ENCODE results near the gene ERC2. TPM values are rescaled to one million over a fixed set of nuclear protein-coding genes. Genes with fewer than 3 reads are reported as not detected.

The ERC2 gene
- total RNA-seq, 1 experiment from 2014 or later = 0.47 TPM

DNA sequence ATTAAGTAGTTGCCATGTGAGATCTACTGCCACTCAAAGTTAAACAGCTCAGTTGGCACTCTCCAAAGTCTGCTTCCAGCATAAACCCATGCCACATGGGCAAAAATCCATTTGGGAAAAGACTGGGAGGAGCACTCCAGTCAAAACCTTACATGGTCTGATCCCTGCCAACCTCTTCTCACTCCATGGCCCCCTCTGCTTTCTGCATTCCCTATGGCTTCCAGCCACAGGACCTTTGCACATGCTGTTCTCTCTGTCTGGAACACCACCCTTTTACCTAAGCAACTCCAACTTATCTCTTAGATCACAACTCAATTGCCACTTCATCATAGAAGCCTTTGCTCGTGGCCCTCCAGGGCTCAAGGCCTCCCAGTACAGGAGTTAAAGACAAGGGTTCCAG, 910.7 kb downstream of the ERC2 start:
- no peak for DNase-seq (ENCODE audit: extremely low read depth, low read depth)

DNA sequence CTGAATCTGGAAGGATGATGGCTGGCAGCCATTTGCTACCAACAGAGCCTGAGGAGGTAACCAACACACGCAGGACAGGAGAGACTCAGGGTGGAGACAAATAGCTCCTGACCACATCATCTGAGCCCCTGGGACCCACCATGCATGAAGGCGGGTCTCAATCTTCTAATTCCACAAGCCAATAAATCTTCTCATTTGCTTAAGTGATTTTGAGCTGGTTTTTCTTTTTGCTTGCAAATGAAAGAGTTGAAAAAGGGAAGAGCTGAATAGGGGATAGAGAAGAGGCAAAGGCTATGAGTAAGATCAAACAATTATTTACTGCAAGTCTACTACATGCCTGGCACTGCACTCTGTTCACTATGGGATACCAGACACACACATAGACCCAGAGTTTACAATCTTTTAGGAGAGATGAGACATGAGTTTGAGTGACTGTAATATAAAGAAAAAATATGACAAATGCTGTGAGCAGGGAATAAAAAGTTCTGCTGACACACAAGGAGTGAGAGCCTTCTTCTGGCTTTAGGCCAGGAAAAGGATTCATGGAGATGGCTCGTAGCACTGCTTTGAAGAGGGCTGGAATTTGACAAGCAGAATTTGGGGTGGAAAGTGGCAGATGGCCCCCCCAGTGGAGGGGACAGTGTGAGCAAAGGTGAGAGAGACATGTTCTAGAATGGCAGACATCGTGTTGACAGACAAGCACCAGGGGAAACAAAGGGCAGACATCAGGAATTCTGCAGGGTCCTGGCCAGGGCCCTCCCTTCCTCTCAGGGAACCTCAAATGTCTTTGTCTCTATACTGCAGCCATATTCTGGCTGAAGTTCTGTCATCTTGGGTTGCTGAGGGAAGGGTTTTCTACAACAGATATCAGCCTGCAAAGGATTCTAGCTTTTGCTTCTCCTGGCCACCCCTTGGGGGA, 911.4 kb downstream of the ERC2 start:
- no peak for DNase-seq (ENCODE audit: extremely low read depth, low read depth)

DNA sequence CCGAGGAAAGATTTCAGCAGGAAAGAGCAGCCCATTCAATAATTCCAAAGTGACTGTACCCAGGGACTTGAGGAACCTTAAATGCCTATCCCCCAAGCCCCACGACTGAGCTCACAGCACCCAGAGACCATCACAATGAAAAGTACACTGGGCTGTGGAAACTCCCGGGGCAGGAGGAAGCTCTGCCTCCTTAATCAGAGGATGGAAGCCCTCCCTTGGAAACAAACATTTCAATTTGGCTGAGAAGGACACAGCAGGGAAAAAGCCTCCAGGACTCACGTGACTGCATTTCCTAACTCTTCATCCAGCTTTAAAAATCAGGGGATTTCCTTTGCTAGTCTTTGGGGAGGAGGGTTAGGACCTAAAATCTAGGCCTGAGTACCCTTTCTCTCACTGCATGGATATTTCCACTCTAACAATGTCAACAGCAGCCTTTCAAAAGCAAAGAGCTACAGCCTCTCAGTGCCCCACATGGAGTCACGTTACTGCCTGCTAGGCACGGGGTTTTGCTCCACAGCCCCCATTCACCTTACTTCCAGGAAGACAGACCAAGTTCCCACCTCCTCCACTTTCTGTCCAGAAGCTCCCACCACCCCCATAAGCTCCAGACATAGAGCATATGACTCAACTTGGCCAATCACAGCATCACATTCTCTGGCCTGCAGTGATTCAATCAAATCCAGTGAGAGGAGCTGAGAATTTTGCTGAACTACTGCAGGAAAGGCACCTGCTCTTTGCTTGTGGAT, 912.2 kb downstream of the ERC2 start:
- DNase-seq (ENCODE audit: extremely low read depth, low read depth) = no peak

DNA sequence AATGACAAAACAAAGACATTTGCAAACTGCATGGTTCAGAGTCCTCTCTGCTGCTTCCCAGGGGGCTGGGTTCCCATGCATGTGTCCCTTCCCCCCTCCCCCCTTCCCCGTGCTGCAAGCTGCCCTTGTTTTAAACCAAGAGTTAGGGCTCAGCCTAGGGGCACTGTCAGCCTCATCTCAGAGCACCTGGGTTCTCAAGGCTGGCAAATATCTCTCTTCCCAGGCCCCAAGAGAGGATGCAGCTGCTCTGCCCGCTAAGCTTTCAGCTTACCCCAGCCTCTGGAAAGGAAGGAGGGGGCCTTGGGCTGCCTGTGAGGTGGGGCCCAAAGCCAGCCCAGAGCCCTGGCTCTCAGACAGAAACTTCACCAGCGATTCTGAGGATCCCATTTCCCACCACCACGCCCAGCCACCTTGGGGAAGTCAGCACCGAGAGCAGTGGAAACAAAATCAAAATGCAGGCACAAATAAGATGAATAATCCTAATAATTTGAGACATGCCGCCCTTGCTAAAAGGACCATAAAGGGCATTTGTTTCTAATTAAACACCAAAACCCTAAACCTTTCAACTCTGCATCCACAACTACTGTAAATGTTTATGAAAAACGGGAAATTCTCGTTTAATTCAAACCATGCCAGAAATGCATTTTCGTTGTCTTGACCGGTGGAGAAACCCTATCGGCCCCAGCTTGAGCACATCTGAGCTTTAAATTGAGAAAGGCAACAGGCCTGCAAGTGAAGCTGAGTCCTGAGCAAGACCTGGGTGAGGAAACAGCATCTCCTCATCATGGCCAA, 913.4 kb downstream of the ERC2 start:
- no peak for DNase-seq (ENCODE audit: extremely low read depth, low read depth)

DNA sequence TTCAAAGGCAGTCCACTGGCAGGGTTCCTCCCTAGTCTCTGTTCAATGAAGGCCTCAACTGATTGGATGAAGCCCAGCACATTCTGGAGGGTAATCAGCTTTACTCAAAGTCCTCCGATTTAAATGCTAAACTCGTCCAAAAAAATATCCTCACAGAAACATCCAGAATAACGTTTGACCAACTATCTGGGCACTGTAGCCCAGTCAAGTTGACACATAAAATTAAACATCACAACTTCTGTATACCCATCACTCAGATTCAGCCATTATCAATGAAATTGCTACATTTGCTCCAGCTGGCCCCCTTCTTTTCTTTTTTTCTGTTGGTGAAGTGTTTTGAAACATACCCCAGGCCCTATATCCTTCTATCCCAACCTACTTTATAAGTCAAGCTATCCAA, 916.6 kb downstream of the ERC2 start:
- no peak for DNase-seq (ENCODE audit: extremely low read depth, low read depth)

DNA sequence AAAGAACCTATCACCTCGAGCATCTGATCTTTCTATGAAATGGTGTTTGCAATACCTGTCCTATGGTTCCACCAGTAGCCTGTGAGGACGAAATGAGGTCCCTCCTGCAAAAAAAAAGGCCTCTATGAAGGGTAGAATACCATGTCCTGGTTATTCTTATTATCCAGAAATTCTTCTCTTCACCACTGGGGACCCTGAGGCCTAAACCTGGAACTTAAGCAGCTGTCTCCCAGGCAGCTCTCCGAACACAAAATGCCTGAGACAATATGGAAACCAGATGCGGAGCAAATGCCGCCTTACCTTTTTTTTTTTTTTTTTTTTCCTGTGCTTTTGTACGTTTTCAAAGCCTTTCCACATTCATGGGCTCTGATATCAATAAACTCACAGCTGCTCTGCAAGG, 919.1 kb downstream of the ERC2 start:
- DNase-seq (ENCODE audit: extremely low read depth, low read depth) = no peak

DNA sequence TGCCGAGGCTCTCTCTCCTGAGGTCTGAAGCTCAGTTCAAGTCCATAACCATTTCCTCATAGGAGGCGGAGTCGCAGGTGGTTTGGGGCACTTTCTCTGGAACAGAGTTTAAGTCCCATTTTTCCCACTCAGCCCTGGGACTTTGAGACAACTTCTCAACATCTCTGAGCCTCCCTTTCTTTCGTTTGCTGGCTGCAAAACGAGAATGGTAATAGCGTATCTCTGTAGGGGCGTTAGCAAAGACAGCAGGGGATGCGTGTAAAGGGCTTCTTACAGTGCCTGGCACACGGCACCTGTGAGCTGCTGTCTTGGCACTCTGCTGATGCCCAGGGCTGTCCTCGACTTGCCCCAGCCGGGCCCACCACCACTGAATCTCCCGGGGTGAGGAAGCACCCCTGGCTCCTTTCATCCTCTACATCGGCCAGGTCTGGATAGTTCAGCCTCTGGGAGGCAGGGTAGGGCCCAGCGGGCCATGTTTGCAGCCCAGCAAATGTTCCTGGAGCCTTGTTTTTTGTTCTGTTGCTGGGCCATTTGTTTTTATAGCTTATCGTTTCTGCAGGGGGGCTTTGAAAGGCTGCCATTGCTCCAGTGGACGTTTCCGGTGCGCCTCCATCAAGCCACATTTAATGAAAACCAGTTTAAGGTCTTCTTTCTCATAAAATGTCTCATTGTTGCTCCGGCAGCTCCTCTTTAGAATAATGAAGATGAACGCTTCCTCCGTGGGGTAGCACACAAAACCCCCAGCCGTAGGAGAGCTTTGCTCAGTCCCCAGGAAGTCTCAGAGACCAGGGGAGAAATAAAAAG, 921.2 kb downstream of the ERC2 start:
- no peak for DNase-seq (ENCODE audit: extremely low read depth, low read depth)

DNA sequence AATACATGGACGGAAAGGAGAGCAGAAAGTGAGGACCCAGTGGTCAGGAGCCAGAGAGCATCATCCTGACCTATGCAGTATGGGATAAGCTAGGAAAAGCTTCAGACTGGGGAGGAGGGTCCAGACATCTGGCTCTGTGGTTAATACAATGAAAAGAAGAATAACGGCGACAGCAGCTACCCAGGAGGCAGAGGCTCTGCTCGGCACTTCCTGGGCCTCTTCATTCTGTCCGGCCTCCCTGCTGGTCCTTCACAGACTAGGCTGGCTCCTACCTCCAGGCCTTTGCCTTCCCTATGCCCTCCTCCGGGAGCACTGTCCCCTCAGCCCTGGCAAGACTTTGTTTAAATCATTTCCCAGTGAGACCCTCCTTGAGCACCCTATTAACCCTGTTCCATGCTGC, 922.3 kb downstream of the ERC2 start:
- DNase-seq (ENCODE audit: extremely low read depth, low read depth) = no peak

DNA sequence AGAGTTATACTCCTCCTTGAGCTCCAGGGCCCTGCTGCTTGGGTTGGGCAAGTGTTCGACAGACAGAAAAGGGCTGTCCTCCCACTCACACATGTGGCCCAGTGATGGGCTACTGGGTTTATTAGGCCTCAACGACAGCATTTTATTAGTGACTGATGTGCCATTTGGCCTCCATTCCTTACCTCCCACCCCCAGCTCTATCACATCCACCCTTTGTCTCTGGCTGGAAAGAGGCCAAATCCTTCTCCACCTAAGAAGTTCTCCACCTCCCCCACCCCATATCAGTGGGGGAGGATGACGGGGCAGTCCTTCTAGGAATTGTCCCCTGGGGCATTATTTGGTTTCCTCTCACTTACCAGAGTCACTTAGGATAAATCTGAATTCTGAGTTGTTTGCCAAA, 924.0 kb downstream of the ERC2 start:
- DNase-seq (ENCODE audit: extremely low read depth, low read depth) = no peak

DNA sequence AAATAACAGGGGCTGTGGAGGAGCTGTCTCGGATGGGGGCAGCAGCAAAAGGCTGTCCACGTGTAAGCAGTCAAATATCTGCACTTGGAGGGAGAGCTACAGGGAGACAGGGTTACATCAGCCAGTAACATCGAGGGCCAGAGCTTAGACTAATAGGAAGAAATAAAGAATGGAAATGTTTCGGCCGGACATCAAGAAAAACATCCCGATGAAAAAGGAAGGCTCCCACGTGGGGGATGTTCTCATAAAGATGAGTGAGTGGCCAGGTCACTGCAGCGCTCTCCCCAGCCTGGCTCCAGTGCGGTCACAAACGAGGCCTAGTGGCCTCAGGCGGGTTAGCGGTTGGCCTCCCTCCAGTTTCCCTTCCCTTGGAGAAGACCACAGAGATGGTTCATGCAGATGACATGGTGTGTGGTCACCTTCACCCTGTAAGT, 925.1 kb downstream of the ERC2 start:
- no peak for DNase-seq (ENCODE audit: extremely low read depth, low read depth)

DNA sequence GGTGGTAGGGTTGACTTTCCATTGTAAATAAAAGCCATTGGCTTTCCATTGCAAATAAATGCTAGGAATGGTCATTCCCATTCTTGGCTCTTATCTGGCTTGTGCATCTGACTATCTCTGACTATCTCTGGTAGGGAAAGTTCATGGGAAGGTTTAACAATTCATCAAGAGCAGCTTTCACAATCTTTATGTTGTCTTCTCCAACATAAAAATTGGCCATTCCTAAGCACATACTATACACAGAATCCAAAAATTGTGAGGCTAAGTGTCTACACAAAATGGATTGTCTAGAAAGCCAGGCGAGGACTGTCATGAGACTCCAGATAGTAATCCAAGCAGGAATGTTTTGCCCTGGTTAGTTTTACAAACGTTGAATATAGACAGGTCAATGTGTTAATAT, 926.8 kb downstream of the ERC2 start:
- no peak for DNase-seq (ENCODE audit: extremely low read depth, low read depth)

DNA sequence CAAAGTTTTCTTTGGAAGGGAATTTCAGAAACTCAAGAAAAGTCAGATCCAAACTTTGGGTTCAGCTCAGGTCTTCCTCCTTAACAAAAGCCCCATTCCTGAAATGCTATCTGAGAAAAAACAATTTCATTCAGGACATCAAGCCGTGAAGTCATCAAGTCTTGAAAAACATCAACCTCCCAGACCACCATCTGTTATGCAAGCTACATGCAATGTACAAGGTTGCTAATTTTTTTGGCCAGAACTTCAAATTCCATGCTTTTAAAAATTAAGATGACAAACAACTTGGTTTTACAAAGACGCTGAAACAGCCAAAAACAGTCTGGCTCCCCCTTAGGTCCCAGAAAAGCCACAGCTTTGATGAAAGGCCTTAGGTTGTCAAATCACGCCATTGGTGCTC, 927.3 kb downstream of the ERC2 start:
- DNase-seq (ENCODE audit: extremely low read depth, low read depth) = no peak

DNA sequence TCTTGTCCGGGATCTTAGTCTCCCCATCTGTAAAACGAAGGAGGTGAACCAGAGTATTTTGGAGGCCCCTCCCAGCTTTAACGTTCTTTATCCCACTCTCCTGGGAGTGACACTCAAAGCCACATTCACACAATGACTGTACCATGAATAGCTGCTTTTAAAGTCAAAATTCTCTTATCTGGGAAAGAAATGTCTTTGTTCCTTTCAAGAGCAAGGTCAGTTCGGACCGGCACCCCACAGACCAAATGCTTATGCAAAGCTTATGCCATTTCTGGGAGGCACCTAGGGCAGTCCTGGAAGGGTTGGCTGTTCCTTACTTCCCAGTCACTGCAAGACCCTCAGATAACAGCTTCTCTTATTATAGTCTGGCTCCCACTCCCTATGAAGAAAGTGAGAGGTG, 927.7 kb downstream of the ERC2 start:
- no peak for DNase-seq (ENCODE audit: extremely low read depth, low read depth)

DNA sequence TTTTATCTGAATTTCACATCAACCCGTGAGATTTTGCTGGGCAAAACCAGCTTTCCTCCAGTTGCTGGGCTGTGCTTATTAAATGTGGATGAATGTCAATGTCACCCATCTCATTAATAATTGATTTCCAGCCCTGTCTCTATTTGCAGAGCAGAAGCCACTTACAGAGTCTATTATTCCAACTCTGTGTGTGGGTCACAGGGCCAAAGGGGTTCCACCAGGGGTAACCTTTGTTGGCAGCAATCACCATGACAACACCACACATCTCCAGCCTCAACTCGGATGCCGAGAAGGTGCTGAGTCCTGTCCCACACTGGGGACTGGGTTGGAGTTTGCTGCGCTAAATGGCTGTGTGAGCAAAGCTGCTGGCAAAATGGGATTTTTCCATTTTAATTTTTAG, 930.1 kb downstream of the ERC2 start:
- no peak for DNase-seq (ENCODE audit: extremely low read depth, low read depth)

DNA sequence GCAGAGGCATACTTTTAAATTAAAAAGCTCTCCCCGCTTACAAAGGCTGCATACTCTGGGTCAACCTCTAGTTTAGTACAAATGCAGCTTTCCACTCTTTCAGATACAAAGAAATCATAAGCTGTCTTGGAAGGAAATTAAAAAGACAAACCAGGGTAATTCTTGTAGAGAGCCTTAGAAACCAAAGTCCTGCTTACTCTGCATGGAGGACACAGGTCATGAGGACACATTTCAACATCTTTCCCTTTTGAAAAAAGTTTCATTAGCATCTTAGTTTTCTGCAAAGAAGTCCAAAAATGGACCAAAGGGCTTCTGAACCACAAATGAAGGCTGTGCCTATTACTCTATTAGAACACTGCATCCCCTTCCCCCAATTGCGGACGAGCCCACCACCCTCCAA, 930.7 kb downstream of the ERC2 start:
- no peak for DNase-seq (ENCODE audit: extremely low read depth, low read depth)

DNA sequence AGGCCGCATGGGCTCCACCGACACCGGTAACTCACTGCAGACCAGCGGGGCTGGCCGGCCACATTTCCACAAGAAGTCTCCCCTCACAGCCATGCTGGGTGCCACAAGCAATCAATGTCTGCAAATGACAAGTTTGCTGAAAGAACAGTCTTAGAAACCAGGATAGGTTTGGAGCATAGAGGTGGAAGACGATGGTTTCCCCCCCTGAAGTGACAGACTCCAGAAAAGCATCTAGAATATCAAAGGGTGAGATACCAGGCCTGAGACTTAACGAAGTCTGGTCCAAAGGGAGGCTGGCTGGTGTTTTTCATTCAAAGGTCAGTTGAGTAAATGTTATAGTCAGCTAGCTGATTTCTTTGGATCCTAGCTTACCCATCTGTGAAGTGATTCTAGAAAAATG, 931.1 kb downstream of the ERC2 start:
- DNase-seq (ENCODE audit: extremely low read depth, low read depth) = no peak

DNA sequence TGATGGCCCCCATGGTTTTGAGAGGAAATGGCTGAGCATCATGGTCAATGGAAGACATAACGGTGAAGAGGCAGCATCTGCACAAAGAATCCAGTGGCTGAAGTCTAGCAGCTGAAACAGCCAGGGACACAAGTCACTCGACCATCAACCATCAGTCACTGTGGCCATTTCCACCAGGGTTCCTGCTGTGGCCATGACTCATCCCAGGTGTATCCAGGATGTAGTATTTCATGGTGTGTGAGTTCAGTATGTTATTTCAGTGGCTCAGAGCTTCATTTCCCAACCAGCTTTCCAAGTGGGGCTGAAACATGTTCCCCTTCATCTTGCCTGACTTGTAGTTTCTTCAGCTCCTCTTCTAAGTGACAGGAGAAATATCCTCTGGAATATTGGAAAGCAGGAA, 933.4 kb downstream of the ERC2 start:
- DNase-seq (ENCODE audit: extremely low read depth, low read depth) = no peak

DNA sequence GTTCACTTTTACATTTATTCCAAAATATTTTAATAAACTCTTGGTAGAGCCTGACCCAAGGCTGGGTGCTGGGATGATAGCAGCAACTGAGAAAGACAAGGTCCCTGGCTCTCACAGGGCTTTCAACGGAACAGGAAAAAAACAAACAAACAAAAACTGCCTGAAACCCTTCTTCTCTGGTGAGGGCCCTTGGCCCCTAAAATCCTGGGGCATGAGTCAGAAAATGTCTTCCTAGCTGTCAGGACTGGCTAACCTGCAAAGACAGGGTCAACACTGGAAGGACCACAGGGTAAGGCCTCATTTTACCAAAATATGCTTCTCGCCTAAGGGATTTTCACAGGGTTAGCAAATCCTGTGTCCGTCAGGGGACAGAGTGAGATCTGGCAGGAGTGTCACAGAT, 935.5 kb downstream of the ERC2 start:
- DNase-seq (ENCODE audit: extremely low read depth, low read depth) = no peak

DNA sequence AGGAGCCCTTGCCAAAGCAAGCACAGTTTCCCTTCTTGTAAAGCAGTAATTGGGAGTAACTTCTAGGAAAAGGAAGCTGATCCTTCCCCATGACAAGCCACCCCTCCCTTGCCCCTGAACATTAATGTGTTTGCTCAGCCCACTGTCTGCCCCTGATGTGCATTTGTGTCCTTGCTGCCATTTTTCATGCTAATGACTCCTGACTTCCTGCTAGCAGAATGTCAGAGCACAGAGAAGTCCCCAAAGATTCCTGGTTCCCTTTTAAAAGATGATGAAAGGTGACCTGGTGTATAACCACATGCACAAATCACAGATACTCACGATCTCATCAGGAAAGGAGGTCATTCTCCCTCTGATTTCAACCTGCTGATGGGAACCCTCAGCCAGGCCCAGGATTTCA, 936.9 kb downstream of the ERC2 start:
- no peak for DNase-seq (ENCODE audit: extremely low read depth, low read depth)

DNA sequence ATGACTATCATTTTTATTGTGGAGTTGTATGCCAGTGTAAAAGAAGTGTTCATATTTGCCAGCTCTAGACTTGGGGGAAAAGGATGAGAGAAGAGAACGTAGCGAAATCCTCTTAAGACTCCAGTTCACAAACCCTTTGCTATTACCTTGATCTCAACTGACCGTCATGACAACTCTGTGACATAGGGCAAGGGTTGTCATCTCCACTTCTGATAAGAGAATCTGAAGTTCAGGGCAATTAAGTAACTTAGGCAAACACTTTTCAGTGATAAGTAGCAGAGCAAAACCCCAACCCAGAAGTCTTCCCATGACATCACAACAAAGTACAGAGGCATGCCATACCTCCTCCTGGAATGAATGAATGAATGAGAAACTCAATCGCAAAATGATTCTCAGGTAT, 940.9 kb downstream of the ERC2 start:
- DNase-seq (ENCODE audit: extremely low read depth, low read depth) = no peak
